Measurements from ENCODE around the gene ITPR2. TPM values are rescaled to one million over a fixed set of nuclear protein-coding genes. Genes with fewer than 3 reads are reported as not detected.

ITPR2 gene
- total and polyA plus RNA-seq, 2 of the 8 experiments (the other 6 are each of a cell fraction or from before 2014, with no cell fraction given), result 4.1 to 48.3 TPM

GRCh38 chr12:26533211-26533610, 299.8 kb downstream of the ITPR2 start (continued):
- no peak for TF ChIP-seq E2F6 (IDR thresholded peaks at IDR 0.05)
- no peak for TF ChIP-seq ATF2 (IDR thresholded peaks at IDR 0.05; ENCODE audit: low read length)
- no peak for TF ChIP-seq CEBPB (IDR thresholded peaks at IDR 0.05; ENCODE audit: low read depth, low read length)
- no peak for TF ChIP-seq BCL11A (IDR thresholded peaks at IDR 0.05; ENCODE audit: low read depth in 2 of 2, low read length in 2 of 2)
- no peak for TF ChIP-seq RNF2 (IDR thresholded peaks at IDR 0.05; ENCODE audit: borderline replicate concordance, low read depth, low read length, missing control alignments, poor library complexity, severe bottlenecking)
